HG03460 (cell line): ENCODE measurements around the gene PRKCA.
A peak's percentile ranks its signal among the peaks of the same experiment; 100 is the strongest.

Experiments used
- ATAC-seq: cut with Tn5 transposase; IDR thresholded peaks from one replicate; pipeline ENCODE4 v1.9.1; 2021; ENCODE audit not compliant: unreplicated experiment

Gene PRKCA

GRCh38 chr17:66564992-66565465 lies 262.6 kb downstream of the PRKCA start:
- no peak for ATAC-seq

GRCh38 chr17:66567234-66568170 lies 265.1 kb downstream of the PRKCA start:
- peak; percentile 85 for ATAC-seq

- ATAC-seq, result no peak
Measured at GRCh38 chr17:66569572-66569971, 267.2 kb downstream of the PRKCA start.

GRCh38 chr17:66570447-66571195 lies 268.2 kb downstream of the PRKCA start:
- no peak for ATAC-seq

- ATAC-seq, result no peak
Measured at GRCh38 chr17:66571745-66572144, 269.3 kb downstream of the PRKCA start.

GRCh38 chr17:66573078-66573477 lies 270.7 kb downstream of the PRKCA start:
- ATAC-seq, result no peak

GRCh38 chr17:66574123-66574522 lies 271.7 kb downstream of the PRKCA start:
- no peak for ATAC-seq

GRCh38 chr17:66576473-66576872 lies 274.1 kb downstream of the PRKCA start:
- no peak for ATAC-seq

GRCh38 chr17:66577041-66577440 lies 274.6 kb downstream of the PRKCA start:
- no peak for ATAC-seq

- ATAC-seq, result no peak
Measured at GRCh38 chr17:66578781-66579489, 276.5 kb downstream of the PRKCA start.

- no peak for ATAC-seq
Measured at GRCh38 chr17:66579556-66579955, 277.1 kb downstream of the PRKCA start.

- no peak for ATAC-seq
Measured at GRCh38 chr17:66580184-66580955, 278.0 kb downstream of the PRKCA start.

GRCh38 chr17:66580956-66581391 lies 278.6 kb downstream of the PRKCA start:
- ATAC-seq, result no peak

- ATAC-seq, result no peak
Measured at GRCh38 chr17:66582373-66583111, 280.1 kb downstream of the PRKCA start.

GRCh38 chr17:66583112-66583748 lies 280.8 kb downstream of the PRKCA start:
- no peak for ATAC-seq

- ATAC-seq, result no peak
Measured at GRCh38 chr17:66584927-66585326, 282.5 kb downstream of the PRKCA start.

GRCh38 chr17:66585472-66585871 lies 283.1 kb downstream of the PRKCA start:
- no peak for ATAC-seq

GRCh38 chr17:66589892-66590291 lies 287.5 kb downstream of the PRKCA start:
- no peak for ATAC-seq

- ATAC-seq, result no peak
Measured at GRCh38 chr17:66593116-66593515, 290.7 kb downstream of the PRKCA start.
